HEK293 (cell line): ENCODE results near the gene TXNDC15.

Experiments used
- CTCF ChIA-PET: fragments of 350-600 bp; formaldehyde crosslinking; extraction: SDS; loops from one replicate; lab custom pipeline; 2021; ENCODE audit warnings: antibody characterized with exemption; lab: Yijun Ruan, JAX
- POLR2A ChIA-PET: fragments of 300-600 bp; formaldehyde crosslinking; extraction: SDS; loops from one replicate; lab custom pipeline; 2020; ENCODE audit warnings: antibody characterized with exemption, inconsistent platforms; lab: Yijun Ruan, JAX
- H3K27ac ChIP-seq: fragments of 200-500 bp; sonication (Bioruptor generic); 2 replicates; pipeline ENCODE4 v1.5.1; 2014; ENCODE audit warnings: low read depth, low read length, control low read depth, inconsistent platforms; ENCODE audit errors: extremely low read depth
- H3K36me3 ChIP-seq, 2 experiments: fragments of 200-500 bp in 1 of 2; sonication (Bioruptor generic) in 1 of 2; 1 replicate in 1 of 2; 2 replicates in 1 of 2; pipeline ENCODE4 v1.5.1; 2014 to 2017; ENCODE audit warnings: inconsistent platforms in 2 of 2, low read length in 2 of 2; ENCODE audit not compliant: control insufficient read depth in 2 of 2, insufficient read depth in 1 of 2
- H3K4me1 ChIP-seq: fragments of 200-500 bp; sonication (Bioruptor generic); 2 replicates; pipeline ENCODE4 v1.5.1; 2014; ENCODE audit warnings: mild to moderate bottlenecking, low read length, inconsistent platforms; ENCODE audit not compliant: control insufficient read depth, insufficient read depth
- H3K4me3 ChIP-seq: 2 replicates; pipeline ENCODE4 v1.5.1; 2011; ENCODE audit warnings: low read depth, mild to moderate bottlenecking, control low read depth, low read length, moderate library complexity
- H3K9me3 ChIP-seq: fragments of 200-500 bp; sonication (Bioruptor generic); 2 replicates; pipeline ENCODE4 v1.5.1; 2014; ENCODE audit warnings: low read depth, low read length, inconsistent platforms; ENCODE audit not compliant: control insufficient read depth, insufficient read depth
- KLF16 ChIP-seq: fragments of 450-650 bp; formaldehyde crosslinking; IDR thresholded peaks from 2 replicates; pipeline ENCODE4 v1.5.1; 2017; ENCODE audit warnings: missing biosample characterization, missing genetic modification characterization
- PRDM1 ChIP-seq: fragments of 450-650 bp; formaldehyde crosslinking; IDR thresholded peaks from 2 replicates; pipeline ENCODE4; 2016; ENCODE audit warnings: missing biosample characterization, missing genetic modification characterization
- SP2 ChIP-seq: fragments of 450-650 bp; formaldehyde crosslinking; IDR thresholded peaks from 2 replicates; pipeline ENCODE4 v1.5.1; 2016; ENCODE audit warnings: missing biosample characterization, missing genetic modification characterization
- ZBTB7A ChIP-seq: fragments of 450-650 bp; formaldehyde crosslinking; IDR thresholded peaks from 2 replicates; pipeline ENCODE4 v1.5.1; 2016; ENCODE audit warnings: low read depth, missing biosample characterization, missing genetic modification characterization
- ZNF112 ChIP-seq: fragments of 450-650 bp; formaldehyde crosslinking; IDR thresholded peaks from 2 replicates; pipeline ENCODE4 v1.5.0; 2017; ENCODE audit warnings: missing biosample characterization, missing genetic modification characterization
- ZNF146 ChIP-seq: fragments of 450-650 bp; formaldehyde crosslinking; IDR thresholded peaks from 2 replicates; pipeline ENCODE4 v1.5.1; 2016; ENCODE audit warnings: missing biosample characterization, missing genetic modification characterization
- ZNF155 ChIP-seq: fragments of 450-650 bp; formaldehyde crosslinking; IDR thresholded peaks from 2 replicates; pipeline ENCODE4 v1.5.1; 2016; ENCODE audit warnings: missing biosample characterization, missing genetic modification characterization
- ZNF280C ChIP-seq: fragments of 450-650 bp; formaldehyde crosslinking; IDR thresholded peaks from 2 replicates; pipeline ENCODE4 v1.5.1; 2016; ENCODE audit warnings: missing biosample characterization, missing genetic modification characterization
- ZNF324 ChIP-seq: fragments of 450-650 bp; formaldehyde crosslinking; IDR thresholded peaks from 2 replicates; pipeline ENCODE4 v1.5.1; 2016; ENCODE audit warnings: missing biosample characterization, missing genetic modification characterization
- ZNF366 ChIP-seq: fragments of 450-650 bp; formaldehyde crosslinking; conservative IDR thresholded peaks from 2 replicates; pipeline ENCODE4 v1.5.1; 2016; ENCODE audit warnings: missing biosample characterization, missing genetic modification characterization
- ZNF398 ChIP-seq: fragments of 450-650 bp; formaldehyde crosslinking; IDR thresholded peaks from 2 replicates; pipeline ENCODE4 v1.5.1; 2017; ENCODE audit warnings: missing biosample characterization, missing genetic modification characterization
- ZNF560 ChIP-seq: fragments of 450-650 bp; formaldehyde crosslinking; IDR thresholded peaks from 2 replicates; pipeline ENCODE4 v1.5.1; 2017; ENCODE audit warnings: missing biosample characterization, missing genetic modification characterization, borderline replicate concordance
- ZNF610 ChIP-seq: fragments of 450-650 bp; formaldehyde crosslinking; IDR thresholded peaks from 2 replicates; pipeline ENCODE4 v1.5.1; 2016; ENCODE audit warnings: missing biosample characterization, missing genetic modification characterization, borderline replicate concordance
- ZNF629 ChIP-seq: fragments of 450-650 bp; formaldehyde crosslinking; IDR thresholded peaks from 2 replicates; pipeline ENCODE4 v1.5.1; 2017; ENCODE audit warnings: missing biosample characterization, missing genetic modification characterization
- ZNF707 ChIP-seq: fragments of 450-650 bp; formaldehyde crosslinking; IDR thresholded peaks from 2 replicates; pipeline ENCODE4 v1.5.1; 2016; ENCODE audit warnings: missing biosample characterization, missing genetic modification characterization
- ZNF776 ChIP-seq: fragments of 450-650 bp; formaldehyde crosslinking; IDR thresholded peaks from 2 replicates; pipeline ENCODE4 v1.5.0; 2017; ENCODE audit warnings: missing biosample characterization, missing genetic modification characterization, borderline replicate concordance
- TF ChIP-seq, protein P1 (sequence below): fragments of 450-650 bp; formaldehyde crosslinking; IDR thresholded peaks from 2 replicates; pipeline ENCODE4 v1.5.1; 2016; ENCODE audit warnings: missing biosample characterization, missing genetic modification characterization
- TF ChIP-seq, protein P2 (sequence below): fragments of 450-650 bp; formaldehyde crosslinking; IDR thresholded peaks from 2 replicates; pipeline ENCODE4 v1.5.1; 2016; ENCODE audit warnings: missing biosample characterization, missing genetic modification characterization

Gene TXNDC15

GRCh38 chr5:134892282-134892681 lies 18.1 kb downstream of the TXNDC15 start:
- no peaks in the 10 kb centered on the region for H3K4me1 ChIP-seq
- H3K9me3 ChIP-seq: no peaks in the 10 kb centered on the region
- H3K4me3 ChIP-seq: no peak overlapping the region
- H3K36me3 ChIP-seq: peaks cover 15 to 38% of the 10 kb centered on the region in 2 experiments; a peak in 2 of 3 replicates
- CTCF ChIA-PET: no interaction called here
- H3K27ac ChIP-seq: no peak overlapping the region
- TF ChIP-seq SP2: no peak
- no peak for TF ChIP-seq ZBTB7A
- no peak for TF ChIP-seq ZNF776
- TF ChIP-seq ZNF560 (tag by site-specific recombination): no peak
- no peak for TF ChIP-seq ZNF155 (tag by site-specific recombination)
- POLR2A ChIA-PET: no interaction called here

DNA sequence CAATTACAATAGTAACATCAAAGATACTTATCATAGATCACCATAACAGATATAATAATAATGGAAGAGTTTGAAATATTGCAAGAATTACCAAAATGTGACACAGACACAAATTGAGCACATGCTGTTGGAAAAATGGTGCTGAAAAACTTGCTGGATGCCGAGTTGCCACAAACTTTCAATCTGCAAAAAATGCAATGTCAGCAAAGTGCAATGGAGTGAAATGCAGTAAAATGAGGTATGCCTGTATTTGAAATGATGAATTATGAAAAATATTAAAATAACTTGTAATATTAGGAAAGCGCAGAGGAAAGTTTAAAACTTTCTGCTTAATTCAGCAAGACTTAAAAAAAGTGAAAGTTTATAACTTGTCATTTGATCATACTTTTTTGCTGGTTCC lies 18.8 kb downstream of the TXNDC15 start:
- TF ChIP-seq ZNF280C (tag by site-specific recombination) (no peak), PRDM1 (tag by site-specific recombination) (peak; percentile 84)
- Histone ChIP-seq H3K27ac (no peak overlapping the region), H3K4me1 (no peaks in the 10 kb centered on the region), H3K9me3 (no peaks in the 10 kb centered on the region), H3K36me3 (peaks cover 22 to 34% of the 10 kb centered on the region in 2 experiments; a peak in 2 of 3 replicates), H3K4me3 (no peak overlapping the region)
- POLR2A ChIA-PET: no interaction called here
- CTCF ChIA-PET: no interaction called here

DNA sequence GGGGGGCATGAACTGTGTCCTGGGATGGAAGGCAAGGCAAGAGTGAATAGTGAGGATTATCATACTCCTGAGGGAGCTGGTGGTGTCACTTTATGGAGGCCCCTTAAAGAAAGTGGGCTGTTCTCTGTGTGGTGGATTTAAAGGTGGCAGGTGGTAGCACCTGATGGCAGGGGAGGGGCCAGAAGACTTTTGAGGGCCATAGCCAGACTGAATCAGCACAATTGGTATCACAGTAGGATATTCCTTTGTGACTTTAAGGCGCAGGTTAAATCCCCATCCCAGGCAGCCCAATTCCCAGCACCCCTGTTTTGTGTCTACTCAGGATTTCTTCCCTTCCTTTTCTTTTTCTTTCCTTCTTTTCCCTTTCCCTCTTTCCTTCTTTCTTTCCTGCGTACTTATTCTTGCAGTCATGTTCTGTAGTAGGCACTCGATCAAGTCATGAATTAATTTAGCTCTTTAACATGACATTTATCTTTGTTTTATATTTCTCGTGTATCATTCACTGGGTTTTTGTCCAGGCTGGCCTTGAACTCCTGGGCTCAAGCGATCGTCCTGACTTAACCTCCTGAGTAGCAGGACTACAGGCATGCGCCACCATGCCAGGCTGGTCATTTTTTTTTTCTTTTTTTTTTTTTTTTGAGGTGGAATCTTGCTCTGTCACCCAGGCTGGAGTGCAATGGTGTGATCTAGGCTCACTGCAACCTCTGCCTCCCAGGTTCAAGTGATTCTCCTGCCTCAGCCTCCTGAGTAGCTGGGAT lies 19.8 kb downstream of the TXNDC15 start:
- CTCF ChIA-PET: interaction anchor here (0.6 to 1.1 kb wide), 2 partner anchors 9 kb away, joined by 4 to 7 read pairs; no protein-coding TSS in a partner anchor
- peak; percentile 41; the same call in 1 of the 2 replicates for TF ChIP-seq ZNF366
- TF ChIP-seq, protein P1, sequence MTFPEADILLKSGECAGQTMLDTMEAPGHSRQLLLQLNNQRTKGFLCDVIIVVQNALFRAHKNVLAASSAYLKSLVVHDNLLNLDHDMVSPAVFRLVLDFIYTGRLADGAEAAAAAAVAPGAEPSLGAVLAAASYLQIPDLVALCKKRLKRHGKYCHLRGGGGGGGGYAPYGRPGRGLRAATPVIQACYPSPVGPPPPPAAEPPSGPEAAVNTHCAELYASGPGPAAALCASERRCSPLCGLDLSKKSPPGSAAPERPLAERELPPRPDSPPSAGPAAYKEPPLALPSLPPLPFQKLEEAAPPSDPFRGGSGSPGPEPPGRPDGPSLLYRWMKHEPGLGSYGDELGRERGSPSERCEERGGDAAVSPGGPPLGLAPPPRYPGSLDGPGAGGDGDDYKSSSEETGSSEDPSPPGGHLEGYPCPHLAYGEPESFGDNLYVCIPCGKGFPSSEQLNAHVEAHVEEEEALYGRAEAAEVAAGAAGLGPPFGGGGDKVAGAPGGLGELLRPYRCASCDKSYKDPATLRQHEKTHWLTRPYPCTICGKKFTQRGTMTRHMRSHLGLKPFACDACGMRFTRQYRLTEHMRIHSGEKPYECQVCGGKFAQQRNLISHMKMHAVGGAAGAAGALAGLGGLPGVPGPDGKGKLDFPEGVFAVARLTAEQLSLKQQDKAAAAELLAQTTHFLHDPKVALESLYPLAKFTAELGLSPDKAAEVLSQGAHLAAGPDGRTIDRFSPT (tag by site-specific recombination): no peak
- Histone ChIP-seq H3K27ac (no peak overlapping the region), H3K9me3 (no peaks in the 10 kb centered on the region), H3K4me1 (no peaks in the 10 kb centered on the region), H3K36me3 (peaks cover 26 to 34% of the 10 kb centered on the region in 2 experiments; a peak in 2 of 3 replicates), H3K4me3 (no peak overlapping the region)
- POLR2A ChIA-PET: no interaction called here

GRCh38 chr5:134902071-134902801 lies 28.1 kb downstream of the TXNDC15 start:
- POLR2A ChIA-PET: no interaction called here
- CTCF ChIA-PET: interaction anchor here (0.7 to 1.2 kb wide), 2 partner anchors 8 to 14 kb away, joined by 3 to 4 read pairs; no protein-coding TSS in a partner anchor
- Histone ChIP-seq H3K4me1 (no peaks in the 10 kb centered on the region), H3K36me3 (peaks cover 11 to 26% of the 10 kb centered on the region in 2 experiments; a peak in 2 of 3 replicates), H3K4me3 (no peak overlapping the region), H3K27ac (no peak overlapping the region), H3K9me3 (no peaks in the 10 kb centered on the region)
- no peak for TF ChIP-seq ZNF610 (tag by site-specific recombination)
- TF ChIP-seq ZNF146 (tag by site-specific recombination): no peak
- TF ChIP-seq, protein P2, sequence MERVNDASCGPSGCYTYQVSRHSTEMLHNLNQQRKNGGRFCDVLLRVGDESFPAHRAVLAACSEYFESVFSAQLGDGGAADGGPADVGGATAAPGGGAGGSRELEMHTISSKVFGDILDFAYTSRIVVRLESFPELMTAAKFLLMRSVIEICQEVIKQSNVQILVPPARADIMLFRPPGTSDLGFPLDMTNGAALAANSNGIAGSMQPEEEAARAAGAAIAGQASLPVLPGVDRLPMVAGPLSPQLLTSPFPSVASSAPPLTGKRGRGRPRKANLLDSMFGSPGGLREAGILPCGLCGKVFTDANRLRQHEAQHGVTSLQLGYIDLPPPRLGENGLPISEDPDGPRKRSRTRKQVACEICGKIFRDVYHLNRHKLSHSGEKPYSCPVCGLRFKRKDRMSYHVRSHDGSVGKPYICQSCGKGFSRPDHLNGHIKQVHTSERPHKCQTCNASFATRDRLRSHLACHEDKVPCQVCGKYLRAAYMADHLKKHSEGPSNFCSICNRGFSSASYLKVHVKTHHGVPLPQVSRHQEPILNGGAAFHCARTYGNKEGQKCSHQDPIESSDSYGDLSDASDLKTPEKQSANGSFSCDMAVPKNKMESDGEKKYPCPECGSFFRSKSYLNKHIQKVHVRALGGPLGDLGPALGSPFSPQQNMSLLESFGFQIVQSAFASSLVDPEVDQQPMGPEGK (tag by site-specific recombination): peak; percentile 21; the same call in 1 of the 2 replicates
- no peak for TF ChIP-seq KLF16 (tag by site-specific recombination)
- TF ChIP-seq ZNF112 (tag by site-specific recombination): no peak
- TF ChIP-seq ZNF629 (tag by site-specific recombination): peak; percentile 56
- no peak for TF ChIP-seq ZNF398 (tag by site-specific recombination)
- no peak for TF ChIP-seq ZNF324 (tag by site-specific recombination)
- no peak for TF ChIP-seq ZNF707 (tag by site-specific recombination)
